NCI-H510A treated with DMSO at 0.1 percent for 48 hours (cell line): Measurements from ENCODE around the gene NABP1.

Source experiments
- DNase-seq: peaks from one replicate; lab custom pipeline; 2025; lab: John Stamatoyannopoulos, UW

NABP1 gene

GRCh38 chr2:191710411-191710900, 32.5 kb downstream of the NABP1 start:
- no peak for DNase-seq

- no peak for DNase-seq
Measured at GRCh38 chr2:191711621-191712020, 33.7 kb downstream of the NABP1 start.

GRCh38 chr2:191713837-191714236, 35.9 kb downstream of the NABP1 start:
- DNase-seq, result no peak

GRCh38 chr2:191714925-191715324, 37.0 kb downstream of the NABP1 start:
- DNase-seq, result peak; percentile 10

- DNase-seq, result no peak
Measured at GRCh38 chr2:191715471-191715870, 37.5 kb downstream of the NABP1 start.

GRCh38 chr2:191719261-191719660, 41.3 kb downstream of the NABP1 start:
- DNase-seq, result no peak

- no peak for DNase-seq
Measured at GRCh38 chr2:191719938-191720337, 42.0 kb downstream of the NABP1 start.

- DNase-seq, result no peak
Measured at GRCh38 chr2:191721331-191721730, 43.4 kb downstream of the NABP1 start.

GRCh38 chr2:191724015-191724414, 46.1 kb downstream of the NABP1 start:
- no peak for DNase-seq

- no peak for DNase-seq
Measured at GRCh38 chr2:191728750-191729624, 51.1 kb downstream of the NABP1 start.

- no peak for DNase-seq
Measured at GRCh38 chr2:191730263-191730662, 52.3 kb downstream of the NABP1 start.
